A673 (cell line): ENCODE results near the gene HLA-DRB5. TPM values are rescaled to one million over a fixed set of nuclear protein-coding genes. Genes with fewer than 3 reads are reported as not detected.

Experiments used
- BruUV-seq: library from RNA; stranded (reverse); fragments of 400-500 nt; replicated peaks from 2 replicates; lab custom pipeline; 2021; lab: Mats Ljungman, UMichigan
- CTCF ChIA-PET: fragments of 300-600 bp; sonication (Branson Sonifier 250); formaldehyde crosslinking; loops from one replicate; lab custom pipeline; 2022; ENCODE audit warnings: antibody characterized with exemption; lab: Charles Lee
- POLR2A ChIA-PET: fragments of 300-600 bp; sonication (Branson Sonifier 250); formaldehyde crosslinking; loops from one replicate; lab custom pipeline; 2022; ENCODE audit warnings: antibody characterized with exemption; ENCODE audit not compliant: low non-redundant PET; lab: Charles Lee
- DNase-seq: peaks from one replicate; pipeline ENCODE4 v3.0.0-alpha.2; 2015; ENCODE audit warnings: low spot score
- H3K27ac ChIP-seq: fragments of 200-600 bp; sonication (generic); 2 replicates; pipeline ENCODE4 v1.5.1; 2016; ENCODE audit warnings: mixed run types, low read depth, mild to moderate bottlenecking, mixed read lengths, antibody characterized with exemption, low read length; ENCODE audit not compliant: poor library complexity, severe bottlenecking
- H3K27me3 ChIP-seq: fragments of 200-600 bp; sonication (generic); replicated peaks from 2 replicates; pipeline ENCODE4 v1.6.1; 2017; ENCODE audit warnings: mixed run types, low read depth, mild to moderate bottlenecking, mixed read lengths, antibody characterized with exemption, low read length; ENCODE audit not compliant: insufficient read depth, poor library complexity
- H3K36me3 ChIP-seq: fragments of 200-600 bp; sonication (generic); 2 replicates; pipeline ENCODE4 v1.6.1; 2016; ENCODE audit warnings: mixed run types, mild to moderate bottlenecking, mixed read lengths, antibody characterized with exemption, low read length; ENCODE audit not compliant: insufficient read depth, poor library complexity, severe bottlenecking
- H3K4me1 ChIP-seq: fragments of 200-600 bp; sonication (generic); 2 replicates; pipeline ENCODE4 v1.6.1; 2017; ENCODE audit warnings: mixed run types, mild to moderate bottlenecking, mixed read lengths, antibody characterized with exemption, low read length; ENCODE audit not compliant: insufficient read depth, poor library complexity, severe bottlenecking
- H3K4me3 ChIP-seq: fragments of 200-600 bp; sonication (generic); 2 replicates; pipeline ENCODE4 v1.5.1; 2016; ENCODE audit warnings: low read depth, mixed run types, mild to moderate bottlenecking, mixed read lengths, low read length; ENCODE audit not compliant: poor library complexity, severe bottlenecking
- H3K9me3 ChIP-seq: fragments of 200-600 bp; sonication (generic); 2 replicates; pipeline ENCODE4 v1.6.1; 2016; ENCODE audit warnings: mixed run types, low read depth, mild to moderate bottlenecking, mixed read lengths, antibody characterized with exemption, low read length; ENCODE audit not compliant: poor library complexity, severe bottlenecking
- EZH2 ChIP-seq: fragments of 200-600 bp; sonication (generic); IDR thresholded peaks from 2 replicates; pipeline ENCODE4 v1.6.1; 2017; ENCODE audit warnings: borderline replicate concordance, low read depth, mild to moderate bottlenecking, mixed read lengths, antibody characterized with exemption, low read length; ENCODE audit not compliant: poor library complexity, severe bottlenecking
- intact Hi-C: fragments of 100-400 bp; cut with micrococcal nuclease; formaldehyde crosslinking; loops from one replicate; pipeline ENCODE4 v1.10.0; 2022; ENCODE audit not compliant: unreplicated experiment
- total RNA-seq: library from RNA; stranded (reverse); gene quantifications from 2 replicates; pipeline ENCODE4 v1.2.3, GENCODE V29; 2021
- TF ChIP-seq, protein P1 (sequence below): fragments of 300-800, 200-600 bp; sonication (generic); conservative IDR thresholded peaks from 2 replicates; pipeline ENCODE4 v1.5.1; 2017; ENCODE audit warnings: low read depth, mild to moderate bottlenecking, antibody characterized with exemption, low read length, moderate library complexity, mixed read lengths

Gene HLA-DRB5
- total RNA-seq, 1 experiment from 2014 or later = not detected

DNA sequence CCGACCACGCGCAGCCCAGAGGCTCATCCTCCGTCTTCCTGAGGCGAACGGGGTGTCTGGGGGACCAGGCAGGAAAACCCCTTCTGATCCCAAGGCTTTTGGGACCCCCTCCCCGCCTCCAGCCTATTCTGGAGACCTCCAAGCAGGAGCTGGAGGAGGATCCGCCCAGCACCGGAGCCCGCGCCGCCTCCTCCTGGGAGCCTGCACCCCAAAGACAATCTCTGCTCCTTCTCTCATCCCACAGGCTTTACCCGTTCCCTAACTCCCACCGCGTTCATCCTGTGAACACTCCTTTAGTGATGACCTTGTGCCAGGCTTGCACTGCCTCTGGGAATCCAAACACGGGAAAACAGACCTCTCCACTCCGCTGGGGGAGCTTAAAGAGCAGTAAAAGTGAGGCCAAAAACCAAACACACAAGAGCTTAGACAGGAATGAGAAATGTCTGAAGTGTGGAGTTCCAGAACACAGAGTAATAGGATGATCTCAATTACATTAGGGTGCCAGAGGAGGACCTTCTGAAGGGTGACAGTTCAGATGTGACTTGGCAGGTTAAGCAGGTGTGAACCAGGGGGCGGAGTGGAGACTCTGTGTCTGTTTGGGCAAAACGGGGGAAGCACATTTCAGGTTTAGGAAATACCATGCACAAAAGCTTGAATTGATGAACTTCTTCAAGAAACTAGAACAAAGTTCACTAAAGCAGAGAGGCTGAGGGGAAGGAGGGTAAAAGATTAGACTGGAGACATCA is 7.6 kb downstream of the HLA-DRB5 start:
- TF ChIP-seq, protein P1, sequence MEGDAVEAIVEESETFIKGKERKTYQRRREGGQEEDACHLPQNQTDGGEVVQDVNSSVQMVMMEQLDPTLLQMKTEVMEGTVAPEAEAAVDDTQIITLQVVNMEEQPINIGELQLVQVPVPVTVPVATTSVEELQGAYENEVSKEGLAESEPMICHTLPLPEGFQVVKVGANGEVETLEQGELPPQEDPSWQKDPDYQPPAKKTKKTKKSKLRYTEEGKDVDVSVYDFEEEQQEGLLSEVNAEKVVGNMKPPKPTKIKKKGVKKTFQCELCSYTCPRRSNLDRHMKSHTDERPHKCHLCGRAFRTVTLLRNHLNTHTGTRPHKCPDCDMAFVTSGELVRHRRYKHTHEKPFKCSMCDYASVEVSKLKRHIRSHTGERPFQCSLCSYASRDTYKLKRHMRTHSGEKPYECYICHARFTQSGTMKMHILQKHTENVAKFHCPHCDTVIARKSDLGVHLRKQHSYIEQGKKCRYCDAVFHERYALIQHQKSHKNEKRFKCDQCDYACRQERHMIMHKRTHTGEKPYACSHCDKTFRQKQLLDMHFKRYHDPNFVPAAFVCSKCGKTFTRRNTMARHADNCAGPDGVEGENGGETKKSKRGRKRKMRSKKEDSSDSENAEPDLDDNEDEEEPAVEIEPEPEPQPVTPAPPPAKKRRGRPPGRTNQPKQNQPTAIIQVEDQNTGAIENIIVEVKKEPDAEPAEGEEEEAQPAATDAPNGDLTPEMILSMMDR = no peak
- TF ChIP-seq EZH2 = peak; percentile 47
- H3K36me3 ChIP-seq = no peaks in the 10 kb centered on the region
- peaks cover 41% of the 10 kb centered on the region for H3K27me3 ChIP-seq
- DNase-seq = no peak
- H3K27ac ChIP-seq = no peak overlapping the region
- no peaks in the 10 kb centered on the region for H3K9me3 ChIP-seq
- ChIA-PET POLR2A (no interaction called here), CTCF (no interaction called here)
- BruUV-seq = no TSS peak
- no peak overlapping the region for H3K4me3 ChIP-seq
- no peaks in the 10 kb centered on the region for H3K4me1 ChIP-seq
- intact Hi-C loops = no loop called here

DNA sequence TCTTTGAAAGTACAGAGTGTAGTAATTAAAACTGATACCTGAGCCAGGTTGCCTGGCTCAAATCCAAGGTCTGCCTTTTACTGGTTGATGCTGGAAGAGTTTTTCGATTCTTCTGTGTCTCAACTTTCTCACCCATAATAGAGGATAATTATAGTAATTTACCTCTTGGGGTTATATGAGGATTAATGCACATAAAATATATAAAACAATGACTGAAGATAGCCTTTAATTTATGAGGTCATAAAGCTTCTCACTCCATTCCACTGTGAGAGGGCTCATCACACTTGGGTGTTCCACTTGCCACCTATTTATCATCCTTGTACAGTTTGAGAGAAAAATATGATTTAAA is 10.2 kb downstream of the HLA-DRB5 start:
- no TSS peak for BruUV-seq
- H3K27me3 ChIP-seq = peaks cover 41% of the 10 kb centered on the region
- no peak for DNase-seq
- intact Hi-C loops = no loop called here
- POLR2A ChIA-PET = no interaction called here
- no peak overlapping the region for H3K4me3 ChIP-seq
- no peaks in the 10 kb centered on the region for H3K36me3 ChIP-seq
- H3K9me3 ChIP-seq = no peaks in the 10 kb centered on the region
- no peaks in the 10 kb centered on the region for H3K4me1 ChIP-seq
- TF ChIP-seq, protein P1 = no peak
- no peak for TF ChIP-seq EZH2
- no peak overlapping the region for H3K27ac ChIP-seq
- CTCF ChIA-PET = no interaction called here

DNA sequence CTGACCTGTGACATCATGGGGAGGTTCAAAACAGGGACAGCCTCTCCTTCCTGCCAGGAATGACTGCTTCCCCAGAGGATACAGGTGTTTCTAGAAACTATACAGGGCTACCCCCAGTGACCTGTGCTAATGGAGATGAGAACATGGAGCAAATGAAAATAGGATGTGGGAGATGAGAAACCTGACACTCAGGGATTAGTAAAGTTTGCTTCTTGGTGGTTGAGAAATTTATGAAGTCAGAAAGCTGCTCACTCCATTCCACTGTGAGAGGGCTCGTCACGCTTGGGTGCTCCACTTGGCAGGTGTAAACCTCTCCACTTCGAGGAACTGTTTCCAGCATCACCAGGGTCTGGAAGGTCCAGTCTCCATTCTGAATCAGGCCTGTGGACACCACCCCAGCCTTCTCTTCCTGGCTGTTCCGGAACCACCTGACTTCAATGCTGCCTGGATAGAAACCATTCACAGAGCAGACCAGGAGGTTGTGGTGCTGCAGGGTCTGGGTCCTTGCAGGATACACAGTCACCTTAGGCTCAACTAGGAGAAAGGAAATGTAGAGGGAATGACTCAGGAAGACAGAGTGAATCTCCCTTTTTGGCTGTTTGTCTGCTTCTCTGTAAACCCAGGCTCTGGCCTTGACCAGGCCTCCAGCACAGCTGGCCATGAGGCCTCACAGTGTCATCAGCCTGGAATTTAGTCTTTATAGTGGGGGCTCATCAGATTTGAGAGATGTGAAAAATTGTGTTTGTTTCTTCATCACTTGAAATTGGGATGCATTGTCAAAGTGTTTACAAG is 10.8 kb downstream of the HLA-DRB5 start:
- intact Hi-C loops = no loop called here
- no TSS peak for BruUV-seq
- no peak for DNase-seq

More for the DNA sequence above, 10.8 kb downstream of the HLA-DRB5 start:
- Histone ChIP-seq H3K27ac (no peak overlapping the region), H3K9me3 (no peaks in the 10 kb centered on the region), H3K27me3 (peaks cover 37% of the 10 kb centered on the region), H3K4me1 (no peaks in the 10 kb centered on the region), H3K4me3 (no peak overlapping the region), H3K36me3 (no peaks in the 10 kb centered on the region)
- no peak for TF ChIP-seq EZH2
- TF ChIP-seq, protein P1 = no peak
- ChIA-PET POLR2A (no interaction called here), CTCF (no interaction called here)
